DMS114 treated with DMSO at 0.1 percent for 48 hours (cell line): Measurements from ENCODE around the gene ZNF407.
A peak's percentile ranks its signal among the peaks of the same experiment; 100 is the strongest.

Experiments used
- DNase-seq: peaks from one replicate; lab custom pipeline; 2025; ENCODE audit not compliant: unreplicated experiment; lab: John Stamatoyannopoulos, UW

Gene ZNF407

DNA sequence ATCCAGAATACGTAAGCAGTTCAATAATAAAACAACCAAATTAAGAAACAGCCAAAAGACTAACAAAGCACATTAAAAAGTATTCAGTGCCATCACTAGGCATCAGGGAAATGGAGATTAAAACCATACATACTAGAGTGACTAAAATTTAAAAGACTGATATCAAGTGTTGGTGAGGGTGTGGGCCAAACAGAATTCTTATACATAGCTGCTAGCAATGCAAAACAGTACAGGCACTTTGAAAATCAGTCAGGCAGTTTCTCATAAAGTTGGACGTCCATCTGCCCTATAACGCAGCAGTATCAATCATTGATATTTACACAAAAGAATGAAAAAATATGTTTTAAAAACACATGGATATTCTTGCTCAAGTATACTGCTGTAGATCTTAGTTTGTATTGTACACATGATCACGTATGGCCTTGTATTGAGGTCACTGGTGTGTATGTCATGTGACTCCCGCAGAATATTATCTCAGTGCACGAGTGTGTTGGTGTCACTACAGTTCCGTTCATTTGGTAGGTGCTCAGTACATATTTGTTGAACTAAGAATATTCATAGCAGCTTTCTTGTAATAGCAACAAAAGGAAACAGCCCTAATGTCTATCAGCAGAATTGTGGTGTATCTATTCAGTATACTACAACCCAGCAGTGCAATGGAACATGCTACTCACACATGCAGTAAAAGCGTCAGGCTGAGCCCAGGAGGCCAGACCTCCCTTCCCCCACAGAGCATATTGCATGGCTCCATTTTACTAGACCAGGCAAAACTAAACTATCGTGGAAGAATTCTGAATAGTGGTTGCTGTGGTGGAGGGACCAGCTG is 28.6 kb downstream of the ZNF407 start:
- no peak for DNase-seq

DNA sequence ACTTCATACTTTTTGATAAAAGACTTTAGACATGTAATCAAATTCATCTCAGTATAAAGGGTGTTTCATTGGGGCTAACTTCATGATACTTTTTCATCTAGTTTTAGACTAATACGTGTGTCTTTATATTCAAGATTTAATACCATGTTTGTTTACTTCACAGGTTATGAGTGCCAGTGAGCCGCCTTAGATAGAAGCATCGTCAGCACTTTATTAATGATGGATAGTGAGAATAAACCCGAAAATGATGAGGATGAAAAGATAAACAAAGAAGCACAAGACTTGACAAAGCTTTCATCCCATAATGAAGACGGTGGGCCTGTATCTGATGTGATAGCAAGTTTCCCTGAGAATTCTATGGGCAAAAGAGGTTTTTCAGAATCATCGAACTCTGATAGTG is 33.1 kb downstream of the ZNF407 start:
- no peak for DNase-seq

DNA sequence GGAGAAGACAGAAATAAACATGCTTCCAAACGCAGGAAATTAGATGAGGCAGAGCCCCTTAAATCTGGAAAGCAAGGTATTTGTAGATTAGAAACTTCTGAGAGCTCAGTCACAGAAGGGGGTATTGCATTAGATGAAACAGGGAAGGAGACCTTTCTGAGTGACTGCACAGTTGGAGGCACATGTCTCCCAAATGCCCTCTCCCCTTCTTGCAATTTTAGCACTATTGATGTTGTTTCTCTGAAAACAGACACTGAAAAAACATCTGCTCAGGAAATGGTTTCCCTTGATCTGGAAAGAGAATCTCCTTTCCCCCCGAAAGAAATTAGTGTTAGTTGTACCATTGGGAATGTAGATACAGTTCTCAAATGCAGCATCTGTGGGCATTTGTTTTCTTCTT is 33.5 kb downstream of the ZNF407 start:
- no peak for DNase-seq

DNA sequence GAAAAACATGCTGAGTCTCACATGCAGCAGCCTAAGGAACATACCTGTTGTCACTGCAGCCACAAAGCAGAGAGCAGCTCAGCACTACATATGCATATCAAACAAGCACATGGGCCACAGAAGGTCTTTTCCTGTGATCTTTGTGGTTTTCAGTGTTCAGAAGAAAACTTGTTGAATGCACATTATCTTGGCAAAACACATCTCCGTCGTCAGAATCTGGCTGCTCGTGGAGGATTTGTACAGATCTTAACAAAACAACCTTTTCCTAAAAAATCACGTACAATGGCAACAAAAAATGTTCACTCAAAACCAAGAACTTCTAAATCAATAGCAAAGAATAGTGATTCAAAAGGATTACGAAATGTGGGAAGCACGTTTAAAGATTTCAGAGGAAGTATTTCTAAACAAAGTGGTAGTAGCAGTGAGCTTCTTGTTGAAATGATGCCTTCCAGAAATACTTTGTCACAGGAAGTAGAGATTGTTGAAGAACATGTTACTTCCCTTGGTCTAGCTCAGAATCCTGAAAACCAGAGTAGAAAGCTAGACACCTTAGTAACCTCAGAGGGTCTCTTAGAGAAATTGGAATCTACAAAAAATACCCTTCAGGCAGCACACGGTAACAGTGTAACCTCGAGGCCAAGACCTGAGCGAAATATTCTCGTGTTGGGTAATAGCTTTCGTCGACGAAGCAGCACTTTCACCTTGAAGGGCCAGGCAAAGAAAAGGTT is 34.1 kb downstream of the ZNF407 start:
- DNase-seq, result no peak

DNA sequence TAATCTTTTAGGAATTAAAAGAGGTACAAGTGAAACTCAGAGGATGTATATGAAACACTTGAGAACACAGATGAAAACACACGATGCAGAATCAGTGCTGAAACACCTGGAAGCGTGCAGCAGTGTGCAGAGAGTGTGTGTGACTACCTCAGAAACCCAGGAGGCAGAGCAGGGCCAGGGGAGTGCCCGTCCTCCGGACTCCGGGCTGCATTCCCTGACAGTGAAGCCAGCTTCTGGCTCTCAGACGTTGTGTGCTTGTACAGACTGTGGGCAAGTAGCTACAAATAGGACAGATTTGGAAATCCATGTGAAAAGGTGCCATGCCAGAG is 34.6 kb downstream of the ZNF407 start:
- DNase-seq, result no peak

DNA sequence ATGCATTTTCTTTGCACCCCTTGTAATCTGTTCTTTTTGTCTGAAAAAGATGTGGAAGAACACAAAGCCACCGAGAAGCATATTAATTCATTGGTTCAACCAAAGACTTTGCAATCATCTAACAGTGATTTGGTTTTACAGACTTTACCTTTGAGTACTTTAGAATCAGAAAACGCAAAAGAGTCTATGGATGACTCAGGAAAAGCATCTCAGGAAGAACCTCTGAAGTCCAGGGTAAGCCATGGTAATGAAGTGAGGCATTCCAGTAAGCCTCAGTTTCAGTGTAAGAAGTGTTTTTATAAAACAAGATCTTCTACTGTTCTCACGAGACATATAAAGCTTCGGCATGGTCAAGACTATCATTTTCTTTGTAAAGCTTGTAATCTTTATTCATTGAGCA is 35.2 kb downstream of the ZNF407 start:
- no peak for DNase-seq

DNA sequence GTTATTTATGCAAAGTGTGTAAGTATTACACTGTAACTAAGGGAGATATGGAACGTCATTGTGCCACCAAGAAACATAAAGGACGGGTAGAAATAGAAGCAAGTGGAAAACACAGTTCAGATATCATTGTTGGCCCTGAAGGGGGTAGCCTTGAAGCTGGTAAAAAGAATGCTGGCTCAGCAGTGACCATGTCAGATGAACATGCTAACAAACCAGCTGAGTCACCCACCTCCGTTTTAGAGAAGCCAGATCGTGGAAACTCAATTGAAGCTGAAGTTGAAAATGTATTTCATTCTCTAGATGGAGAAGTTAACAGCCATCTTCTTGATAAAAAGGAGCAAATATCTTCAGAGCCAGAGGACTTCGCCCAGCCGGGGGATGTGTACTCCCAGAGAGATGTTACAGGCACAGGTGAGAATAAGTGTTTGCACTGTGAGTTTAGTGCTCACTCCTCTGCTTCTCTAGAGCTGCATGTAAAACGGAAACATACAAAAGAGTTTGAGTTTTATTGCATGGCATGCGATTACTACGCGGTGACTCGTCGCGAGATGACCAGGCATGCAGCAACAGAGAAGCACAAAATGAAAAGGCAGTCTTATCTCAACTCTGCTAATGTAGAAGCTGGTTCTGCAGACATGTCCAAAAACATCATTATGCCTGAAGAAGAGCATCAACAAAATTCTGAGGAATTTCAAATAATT is 36.1 kb downstream of the ZNF407 start:
- no peak for DNase-seq

DNA sequence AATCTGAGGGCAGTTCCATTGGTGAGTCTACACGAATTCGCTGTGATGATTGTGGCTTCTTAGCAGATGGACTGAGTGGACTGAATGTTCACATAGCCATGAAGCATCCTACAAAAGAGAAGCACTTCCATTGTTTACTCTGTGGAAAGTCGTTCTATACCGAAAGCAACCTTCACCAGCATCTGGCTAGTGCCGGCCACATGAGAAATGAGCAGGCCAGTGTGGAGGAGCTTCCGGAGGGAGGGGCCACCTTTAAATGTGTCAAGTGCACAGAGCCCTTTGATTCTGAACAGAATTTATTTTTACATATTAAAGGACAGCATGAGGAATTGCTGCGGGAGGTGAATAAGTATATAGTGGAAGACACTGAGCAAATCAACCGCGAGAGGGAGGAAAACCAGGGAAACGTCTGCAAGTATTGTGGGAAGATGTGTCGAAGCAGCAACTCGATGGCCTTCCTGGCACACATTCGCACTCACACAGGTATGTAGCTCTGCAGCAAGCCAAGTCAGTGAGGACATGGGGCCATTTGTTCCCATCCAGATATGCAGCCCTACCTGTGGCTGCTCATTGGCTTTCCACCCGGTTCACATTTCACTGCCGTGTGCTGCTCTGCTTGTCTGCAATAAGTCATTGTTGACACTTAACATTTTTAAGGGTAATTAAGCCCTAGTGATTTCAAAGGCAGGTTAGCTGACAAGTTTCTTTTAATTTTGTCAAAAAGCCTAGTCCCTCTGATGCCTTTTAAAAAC is 37.7 kb downstream of the ZNF407 start:
- no peak for DNase-seq

DNA sequence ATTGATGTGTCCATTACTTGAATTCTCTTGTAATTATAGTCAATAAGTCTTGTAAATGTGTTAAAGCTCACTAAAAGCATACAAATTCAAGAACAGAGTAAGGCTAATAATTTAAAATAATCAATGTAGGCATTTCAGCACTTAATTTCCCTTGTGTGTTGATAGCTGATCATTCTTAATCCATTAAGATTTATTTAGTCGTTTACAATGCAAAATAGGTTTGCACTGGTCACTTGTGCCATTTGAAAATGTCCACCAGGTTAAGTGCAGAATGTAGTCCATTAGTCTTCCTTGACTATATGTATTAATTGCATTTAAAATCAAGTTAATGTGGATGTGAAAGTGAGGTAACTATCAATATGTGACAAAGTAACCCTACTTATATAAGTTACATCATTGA is 39.4 kb downstream of the ZNF407 start:
- no peak for DNase-seq

DNA sequence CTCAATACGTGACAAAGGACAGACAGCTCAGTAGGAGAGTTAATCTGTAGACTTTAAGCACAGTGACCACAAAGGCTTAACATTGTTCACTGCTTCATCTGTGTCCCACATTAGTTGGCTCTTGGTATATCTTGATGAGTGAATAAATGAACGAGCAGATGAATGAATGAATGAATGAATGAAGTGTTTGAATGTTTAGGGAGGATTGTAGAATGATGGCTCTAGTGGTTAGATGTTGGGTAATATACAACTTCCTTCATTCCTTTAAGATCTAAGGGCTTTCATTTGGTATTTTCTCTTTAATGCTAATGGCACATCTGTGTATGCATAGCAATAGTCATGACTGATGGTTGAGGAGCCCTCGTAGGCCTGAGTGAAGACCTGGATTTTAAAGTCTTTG is 40.5 kb downstream of the ZNF407 start:
- DNase-seq, result no peak

DNA sequence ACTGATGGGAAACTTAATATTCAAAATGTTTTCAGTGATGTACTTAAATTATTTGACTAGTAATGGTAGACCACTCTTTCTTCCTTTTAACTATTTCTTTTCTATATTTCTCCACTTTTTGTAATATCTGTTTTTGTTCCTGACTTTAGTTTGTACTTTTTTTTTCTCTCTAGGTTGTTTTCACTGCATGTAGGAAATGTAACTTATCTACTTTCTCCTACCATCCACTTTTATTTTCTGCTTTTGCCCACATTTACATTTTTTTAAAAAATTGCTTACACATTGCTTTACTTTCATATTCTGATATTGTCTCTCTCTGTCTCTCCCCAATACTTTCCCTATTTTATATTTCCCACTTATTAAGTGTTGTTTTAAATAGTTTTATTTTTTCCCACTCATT is 47.0 kb downstream of the ZNF407 start:
- DNase-seq, result no peak

DNA sequence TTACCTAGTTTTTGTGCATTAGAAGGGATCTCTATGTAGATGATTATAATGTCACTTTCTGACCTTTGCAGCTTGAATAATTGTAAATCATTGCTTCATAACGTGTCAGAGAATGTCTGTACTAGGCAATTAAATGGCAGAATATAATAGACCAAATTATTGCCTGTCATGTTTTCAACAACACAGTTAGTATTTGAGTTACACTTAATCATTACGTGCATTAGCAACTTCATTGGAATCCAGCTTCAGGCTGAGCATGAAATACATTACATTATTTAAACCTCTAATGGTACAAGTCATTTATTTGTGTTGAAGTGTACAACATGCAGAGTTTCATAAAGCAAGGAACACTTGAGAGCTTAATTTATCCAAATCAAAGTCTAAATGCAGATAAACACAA is 48.0 kb downstream of the ZNF407 start:
- no peak for DNase-seq

DNA sequence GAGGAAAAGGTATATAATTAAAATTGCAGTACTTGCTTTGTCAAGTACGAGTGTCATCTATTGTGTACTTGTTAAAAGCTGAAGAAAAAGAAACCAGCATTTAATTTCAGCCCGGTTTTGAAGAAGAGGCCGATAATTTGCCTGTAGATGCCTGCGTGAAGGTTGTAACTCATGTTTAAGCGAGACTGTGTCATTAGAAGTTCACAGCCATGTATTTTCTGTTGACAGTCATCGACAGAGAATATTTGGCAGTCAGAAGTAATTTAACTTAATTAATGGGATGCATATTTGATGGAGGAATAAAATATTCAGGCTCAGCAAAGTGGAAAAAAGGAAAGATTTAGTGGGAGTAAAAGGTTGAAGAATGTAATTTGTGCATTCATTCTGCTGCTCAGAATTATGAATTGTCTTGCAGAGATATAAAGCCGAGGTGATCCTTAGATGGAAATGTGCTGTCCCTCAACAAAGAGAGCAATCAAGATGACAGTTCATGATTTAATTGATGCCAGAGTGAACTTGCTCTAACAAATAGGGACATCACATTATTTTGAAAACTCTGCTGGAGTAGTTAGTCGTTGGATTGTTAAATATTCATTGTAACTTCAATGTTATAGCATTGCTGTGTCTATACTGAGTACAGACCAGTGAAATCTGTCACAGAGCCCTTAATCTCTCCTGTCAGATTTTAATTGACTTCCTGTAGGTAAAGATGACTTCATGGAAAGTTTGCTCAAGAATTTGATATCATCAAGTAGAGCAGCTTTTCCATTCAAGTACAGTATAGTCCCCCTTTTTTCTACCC is 53.9 kb downstream of the ZNF407 start:
- DNase-seq, result no peak

DNA sequence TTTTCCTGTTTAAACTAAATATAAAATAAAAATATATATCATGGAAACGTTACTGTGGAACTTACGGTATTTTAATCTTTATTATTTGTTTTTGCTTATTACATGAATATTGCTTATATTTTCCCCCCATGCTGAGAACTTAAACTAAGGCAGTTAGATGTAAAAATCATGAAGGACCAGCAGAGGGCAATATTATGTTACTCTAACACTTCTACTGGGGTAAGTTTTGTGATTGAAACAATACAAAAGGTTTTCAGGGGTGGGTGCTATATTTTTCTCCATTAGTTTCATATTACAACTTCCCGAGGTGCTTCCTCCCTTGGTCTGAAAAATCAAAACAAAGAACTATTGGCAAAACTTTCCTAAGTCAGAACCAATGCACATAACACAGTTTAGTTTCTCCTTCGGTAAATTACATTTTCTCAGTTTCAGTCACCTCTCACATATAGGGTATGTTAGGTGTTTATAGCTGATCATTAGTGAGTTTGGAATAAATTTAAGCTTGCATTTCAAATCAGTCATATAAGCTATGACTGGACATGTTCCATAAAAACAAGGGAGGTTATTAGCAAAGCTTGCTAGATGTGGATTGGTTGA is 54.8 kb downstream of the ZNF407 start:
- DNase-seq, result peak; percentile 42

DNA sequence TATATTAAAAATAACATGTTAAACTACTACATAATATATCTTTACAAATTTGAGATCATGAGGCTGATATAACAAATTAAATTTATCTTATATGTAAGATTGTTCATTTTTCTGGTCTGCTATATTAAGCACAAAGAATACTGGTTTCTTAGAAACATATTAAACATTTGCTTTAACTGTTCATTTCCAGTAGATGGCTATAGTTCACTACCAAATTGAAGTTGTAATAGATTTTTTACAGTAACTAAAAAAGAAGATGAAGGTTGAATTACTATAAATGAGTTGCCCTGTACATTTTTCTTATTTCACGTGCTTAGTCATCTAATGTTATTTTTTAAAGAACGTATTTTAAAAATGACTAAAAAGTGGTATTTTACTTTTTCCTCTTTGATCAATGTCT is 57.0 kb downstream of the ZNF407 start:
- DNase-seq, result peak; percentile 5

DNA sequence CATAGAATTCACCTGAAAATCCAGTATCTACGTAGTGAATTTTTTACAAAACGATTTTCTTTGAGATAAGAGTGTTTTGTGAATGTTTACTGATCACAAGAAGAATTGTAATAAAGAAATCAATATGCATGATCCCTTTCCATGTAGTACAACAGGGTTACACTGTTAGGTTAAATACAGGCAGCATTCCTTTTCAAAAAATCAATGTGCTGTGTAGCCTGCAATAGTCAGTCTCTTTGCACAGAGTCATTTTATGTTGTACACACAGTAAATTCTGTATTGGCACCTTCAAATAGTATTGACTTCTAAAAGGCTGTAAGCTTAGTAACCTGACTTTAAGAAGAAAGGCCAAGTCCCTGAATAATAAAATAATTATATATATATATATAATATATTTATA is 63.3 kb downstream of the ZNF407 start:
- no peak for DNase-seq

DNA sequence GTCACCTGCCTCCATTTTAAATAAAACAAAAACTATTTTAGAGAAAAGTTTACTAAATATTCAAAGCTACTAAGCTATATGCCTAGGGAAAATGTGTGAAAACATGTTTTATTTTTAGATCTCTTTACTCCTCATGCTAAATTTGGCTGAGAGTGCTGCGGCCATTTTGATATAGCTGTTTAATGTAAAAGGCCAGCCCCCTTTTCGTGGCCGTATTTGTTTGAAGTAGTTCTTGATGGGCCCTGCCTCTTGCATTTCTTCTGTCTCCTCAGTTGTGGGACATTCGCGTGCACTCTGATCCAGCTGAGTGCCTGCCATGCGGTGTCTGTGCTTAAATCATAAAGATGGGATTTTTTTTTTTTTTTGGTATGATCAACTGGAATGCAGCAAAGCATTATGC is 64.0 kb downstream of the ZNF407 start:
- DNase-seq, result no peak

DNA sequence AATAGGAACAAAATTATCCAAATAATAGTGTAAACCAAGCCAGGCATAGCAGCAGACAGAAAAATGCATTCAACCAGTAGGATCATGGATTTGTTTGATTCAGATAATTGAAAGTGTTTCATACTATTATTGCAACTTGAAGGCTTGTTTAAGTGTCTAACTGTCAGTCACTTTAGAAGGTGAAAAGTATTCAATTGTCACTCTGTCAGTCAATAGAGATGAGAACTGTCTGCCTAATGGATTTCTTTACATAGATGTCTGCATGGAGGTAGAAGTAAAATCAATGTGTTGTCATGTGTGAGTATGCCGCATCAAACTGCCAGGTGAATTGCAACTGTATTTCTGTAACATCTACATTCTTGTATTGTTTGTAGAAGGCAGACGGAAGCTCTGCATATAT is 65.0 kb downstream of the ZNF407 start:
- no peak for DNase-seq

DNA sequence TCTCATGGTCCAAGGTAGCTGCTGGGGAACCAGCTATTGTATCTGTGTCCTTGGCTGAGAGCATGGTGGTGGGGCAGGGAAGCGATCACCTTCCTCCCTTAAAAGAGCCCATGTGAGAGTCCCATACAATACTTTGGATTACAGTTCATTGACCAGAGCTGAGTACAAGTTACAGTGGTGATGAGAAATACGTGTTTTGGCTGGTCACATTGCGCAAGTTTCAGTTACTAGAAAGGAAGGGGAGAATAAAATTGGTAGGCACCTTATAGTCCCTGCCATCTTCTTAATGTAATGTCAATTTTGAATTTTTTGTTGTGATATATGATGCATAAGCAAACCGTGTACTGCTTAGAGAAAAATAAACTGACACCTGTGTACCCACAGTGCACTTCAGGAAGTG is 67.7 kb downstream of the ZNF407 start:
- DNase-seq, result no peak

DNA sequence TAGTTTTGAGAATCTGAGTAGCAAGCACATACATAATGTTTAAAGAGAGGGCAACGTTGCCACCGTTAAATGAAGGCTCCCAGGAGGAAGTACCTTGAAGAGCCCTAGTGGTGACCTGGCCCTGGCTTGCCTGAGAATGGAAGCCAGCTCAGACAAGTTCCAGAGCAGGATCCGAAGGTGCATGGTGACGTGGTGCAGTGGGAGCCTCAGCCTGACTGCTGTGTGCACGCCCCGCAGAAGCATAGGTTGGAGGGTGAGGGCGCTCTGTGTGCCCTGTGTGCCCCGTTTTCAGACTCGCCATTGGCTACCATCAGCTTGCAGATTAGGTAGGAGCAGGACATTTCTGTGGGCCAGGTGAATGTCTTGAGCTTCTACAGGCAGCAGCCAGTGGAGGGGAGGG is 68.2 kb downstream of the ZNF407 start:
- DNase-seq, result no peak
